Astrocyte of the hippocampus (primary cell): Measurements from ENCODE around the gene CCNA2.
A peak's percentile ranks its signal among the peaks of the same experiment; 100 is the strongest.

Experiments used
- DNase-seq: peaks from one replicate; pipeline ENCODE4 v3.0.0; 2011; ENCODE audit warnings: low read depth, low spot score

CCNA2 gene

GRCh38 chr4:121801715-121802075 lies 22.0 kb downstream of the CCNA2 start:
- DNase-seq, result no peak

- peak; percentile 98 for DNase-seq
These were observed 22.5 kb downstream of the CCNA2 start, which contains the start of gene EXOSC9 for GRCh38 chr4:121800961-121801714. TSS of gene EXOSC9 (plus strand) at chr4:121801323. CDS start at chr4:121801425, 102 bp downstream.

GRCh38 chr4:121800638-121800960 lies 23.1 kb downstream of the CCNA2 start:
- no peak for DNase-seq

GRCh38 chr4:121799867-121800501 lies 23.7 kb downstream of the CCNA2 start:
- no peak for DNase-seq

GRCh38 chr4:121799208-121799823 lies 24.4 kb downstream of the CCNA2 start:
- no peak for DNase-seq

GRCh38 chr4:121796283-121796682 lies 27.4 kb downstream of the CCNA2 start:
- DNase-seq, result peak; percentile 26

- DNase-seq, result peak; percentile 44
These were observed 29.0 kb downstream of the CCNA2 start for GRCh38 chr4:121794505-121795188.

GRCh38 chr4:121792966-121793365 lies 30.7 kb downstream of the CCNA2 start:
- DNase-seq, result no peak

- DNase-seq, result peak; percentile 69
These were observed 32.2 kb downstream of the CCNA2 start for GRCh38 chr4:121791481-121791880.

GRCh38 chr4:121790976-121791375 lies 32.7 kb downstream of the CCNA2 start:
- DNase-seq, result no peak

GRCh38 chr4:121789960-121790829 lies 33.5 kb downstream of the CCNA2 start:
- DNase-seq, result peak; percentile 52

GRCh38 chr4:121789455-121789854 lies 34.2 kb downstream of the CCNA2 start:
- DNase-seq, result no peak

- no peak for DNase-seq
These were observed 34.8 kb downstream of the CCNA2 start for GRCh38 chr4:121788896-121789295.

GRCh38 chr4:121786221-121786620 lies 37.5 kb downstream of the CCNA2 start:
- no peak for DNase-seq

- DNase-seq, result peak; percentile 72
These were observed 38.2 kb downstream of the CCNA2 start for GRCh38 chr4:121785479-121785878.

- peak; percentile 95 for DNase-seq
These were observed 38.7 kb downstream of the CCNA2 start for GRCh38 chr4:121784975-121785374.

GRCh38 chr4:121784401-121784800 lies 39.3 kb downstream of the CCNA2 start:
- no peak for DNase-seq

- no peak for DNase-seq
These were observed 40.5 kb downstream of the CCNA2 start for GRCh38 chr4:121783210-121783609.

- DNase-seq, result no peak
These were observed 44.6 kb downstream of the CCNA2 start for GRCh38 chr4:121778991-121779628.

- DNase-seq, result peak; percentile 61
These were observed 46.1 kb downstream of the CCNA2 start for GRCh38 chr4:121777625-121778024.
